OCI-LY1 (cell line): ENCODE measurements around the gene TAS2R16.

Source experiments
- H2AFZ ChIP-seq: fragments of 200-600 bp; sonication (generic), shearing (Covaris generic); 2 replicates; pipeline ENCODE4 v1.6.0; 2014; ENCODE audit warnings: antibody characterized with exemption, mild to moderate bottlenecking, low read length
- H3F3A ChIP-seq: fragments of 200-600 bp; sonication (generic), shearing (Covaris generic); 2 replicates; pipeline ENCODE4 v1.6.0; 2014; ENCODE audit warnings: mild to moderate bottlenecking, antibody characterized with exemption, low read length, moderate library complexity; ENCODE audit not compliant: insufficient read depth
- H3K27ac ChIP-seq: fragments of 200-600 bp; sonication (generic); 2 replicates; pipeline ENCODE4 v1.5.1; 2014; ENCODE audit warnings: low read length, mixed run types, mild to moderate bottlenecking, low read depth; ENCODE audit not compliant: poor library complexity, severe bottlenecking
- H3K27me3 ChIP-seq: fragments of 200-600 bp; sonication (generic); 2 replicates; pipeline ENCODE4 v1.6.0; 2014; ENCODE audit warnings: antibody characterized with exemption, mild to moderate bottlenecking, low read length, moderate library complexity; ENCODE audit not compliant: insufficient read depth
- H3K36me3 ChIP-seq: fragments of 200-600 bp; sonication (generic); 2 replicates; pipeline ENCODE4 v1.6.1; 2014; ENCODE audit warnings: mild to moderate bottlenecking, antibody characterized with exemption, low read length, moderate library complexity, mixed read lengths; ENCODE audit not compliant: insufficient read depth
- H3K4me1 ChIP-seq: fragments of 200-600 bp; sonication (generic); 2 replicates; pipeline ENCODE4 v1.5.1; 2014; ENCODE audit warnings: mild to moderate bottlenecking, low read length, moderate library complexity; ENCODE audit not compliant: insufficient read depth, severe bottlenecking
- H3K4me2 ChIP-seq: fragments of 200-600 bp; sonication (generic), shearing (Covaris generic); 2 replicates; pipeline ENCODE4 v1.6.1; 2014; ENCODE audit warnings: low read length
- H3K4me3 ChIP-seq: fragments of 200-600 bp; sonication (generic); 2 replicates; pipeline ENCODE4 v1.5.1; 2014; ENCODE audit warnings: low read length, low read depth, mild to moderate bottlenecking, mixed read lengths; ENCODE audit not compliant: poor library complexity, severe bottlenecking
- H3K79me2 ChIP-seq: fragments of 200-600 bp; shearing (Covaris generic); 2 replicates; pipeline ENCODE4 v1.6.1; 2016; ENCODE audit warnings: mixed run types, low read length, mixed read lengths; ENCODE audit not compliant: insufficient read depth
- H3K9ac ChIP-seq: fragments of 200-600 bp; sonication (generic), shearing (Covaris generic); 2 replicates; pipeline ENCODE4 v1.6.1; 2014; ENCODE audit warnings: mild to moderate bottlenecking, low read length, mixed read lengths
- H3K9me2 ChIP-seq: fragments of 200-600 bp; sonication (generic), shearing (Covaris generic); 2 replicates; pipeline ENCODE4 v1.6.1; 2014; ENCODE audit warnings: low read depth, mild to moderate bottlenecking, low read length, mixed read lengths
- H3K9me3 ChIP-seq: fragments of 200-600 bp; shearing (Covaris generic); 2 replicates; pipeline ENCODE4 v1.6.1; 2014; ENCODE audit warnings: low read length, mixed read lengths
- H4K20me1 ChIP-seq: fragments of 200-600 bp; sonication (generic), shearing (Covaris generic); 2 replicates; pipeline ENCODE4 v1.6.0; 2016; ENCODE audit warnings: mild to moderate bottlenecking, low read length; ENCODE audit not compliant: insufficient read depth
- EZH2 ChIP-seq: fragments of 200-600 bp; sonication (generic), shearing (Covaris generic); IDR thresholded peaks from 2 replicates; pipeline ENCODE4 v1.8.0; 2017; ENCODE audit warnings: borderline replicate concordance, mixed run types, mild to moderate bottlenecking, antibody characterized with exemption, low read length, moderate library complexity, mixed read lengths
- TF ChIP-seq, protein P1 (sequence below): fragments of 200-600 bp; sonication (generic), shearing (Covaris generic); IDR thresholded peaks from 2 replicates; pipeline ENCODE4 v1.5.1; 2017; ENCODE audit warnings: mild to moderate bottlenecking, antibody characterized with exemption, low read length, moderate library complexity, mixed read lengths

TAS2R16 gene

DNA sequence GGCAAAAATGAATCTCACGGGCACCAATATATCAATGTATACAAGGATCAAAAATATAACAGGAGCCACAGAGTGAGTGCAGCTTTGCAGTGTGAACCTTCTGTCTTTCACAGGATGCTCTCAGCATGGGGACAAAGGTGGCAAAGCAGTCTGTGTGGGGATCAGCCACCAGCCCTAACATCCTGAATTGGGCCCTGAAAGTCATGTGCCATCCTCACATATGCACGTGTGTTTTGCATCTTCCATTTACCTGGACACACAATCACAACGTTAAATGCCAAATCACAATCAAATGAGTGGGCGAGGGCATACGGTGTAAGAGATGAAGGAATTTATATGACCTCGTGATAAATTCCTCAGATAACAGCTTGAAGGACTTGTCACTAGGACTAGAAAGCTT lies 6.5 kb downstream of the TAS2R16 start:
- Histone ChIP-seq H3F3A (no peaks in the 10 kb centered on the region), H3K27me3 (no peaks in the 10 kb centered on the region), H3K9ac (no peak overlapping the region), H2AFZ (no peak overlapping the region), H3K4me3 (no peak overlapping the region), H3K4me2 (no peak overlapping the region), H3K9me2 (no peaks in the 10 kb centered on the region), H3K79me2 (no peaks in the 10 kb centered on the region), H3K27ac (no peak overlapping the region), H4K20me1 (no peaks in the 10 kb centered on the region), H3K36me3 (no peaks in the 10 kb centered on the region), H3K4me1 (no peaks in the 10 kb centered on the region), H3K9me3 (no peaks in the 10 kb centered on the region)
- TF ChIP-seq, protein P1, sequence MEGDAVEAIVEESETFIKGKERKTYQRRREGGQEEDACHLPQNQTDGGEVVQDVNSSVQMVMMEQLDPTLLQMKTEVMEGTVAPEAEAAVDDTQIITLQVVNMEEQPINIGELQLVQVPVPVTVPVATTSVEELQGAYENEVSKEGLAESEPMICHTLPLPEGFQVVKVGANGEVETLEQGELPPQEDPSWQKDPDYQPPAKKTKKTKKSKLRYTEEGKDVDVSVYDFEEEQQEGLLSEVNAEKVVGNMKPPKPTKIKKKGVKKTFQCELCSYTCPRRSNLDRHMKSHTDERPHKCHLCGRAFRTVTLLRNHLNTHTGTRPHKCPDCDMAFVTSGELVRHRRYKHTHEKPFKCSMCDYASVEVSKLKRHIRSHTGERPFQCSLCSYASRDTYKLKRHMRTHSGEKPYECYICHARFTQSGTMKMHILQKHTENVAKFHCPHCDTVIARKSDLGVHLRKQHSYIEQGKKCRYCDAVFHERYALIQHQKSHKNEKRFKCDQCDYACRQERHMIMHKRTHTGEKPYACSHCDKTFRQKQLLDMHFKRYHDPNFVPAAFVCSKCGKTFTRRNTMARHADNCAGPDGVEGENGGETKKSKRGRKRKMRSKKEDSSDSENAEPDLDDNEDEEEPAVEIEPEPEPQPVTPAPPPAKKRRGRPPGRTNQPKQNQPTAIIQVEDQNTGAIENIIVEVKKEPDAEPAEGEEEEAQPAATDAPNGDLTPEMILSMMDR = no peak
- no peak for TF ChIP-seq EZH2

DNA sequence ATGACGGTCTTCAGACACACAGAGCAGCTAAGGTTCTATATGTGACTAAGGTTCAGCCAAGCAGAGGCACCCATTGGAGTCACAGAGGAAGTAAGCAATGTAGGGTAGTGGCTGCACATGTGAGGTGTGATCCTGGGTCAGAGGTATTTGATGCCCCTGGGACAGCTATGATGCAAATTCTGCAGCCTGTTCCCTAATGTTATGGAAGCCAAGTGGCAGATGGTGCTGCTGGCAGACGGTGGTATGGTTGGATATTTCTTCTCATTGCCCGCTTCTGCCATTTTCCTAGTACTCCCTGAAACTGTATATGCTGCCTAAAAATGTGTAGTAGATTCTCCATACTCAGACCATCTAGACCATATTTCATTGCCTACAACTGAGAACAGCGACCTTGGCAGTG lies 7.2 kb downstream of the TAS2R16 start:
- Histone ChIP-seq H3K4me1 (no peaks in the 10 kb centered on the region), H3K27me3 (no peaks in the 10 kb centered on the region), H3K9me3 (no peaks in the 10 kb centered on the region), H3K9ac (no peak overlapping the region), H4K20me1 (no peaks in the 10 kb centered on the region), H3K27ac (no peak overlapping the region), H3K36me3 (no peaks in the 10 kb centered on the region), H2AFZ (no peak overlapping the region), H3K4me3 (no peak overlapping the region), H3K79me2 (no peaks in the 10 kb centered on the region), H3K4me2 (no peak overlapping the region), H3K9me2 (no peaks in the 10 kb centered on the region), H3F3A (no peaks in the 10 kb centered on the region)
- TF ChIP-seq, protein P1 = no peak
- no peak for TF ChIP-seq EZH2

DNA sequence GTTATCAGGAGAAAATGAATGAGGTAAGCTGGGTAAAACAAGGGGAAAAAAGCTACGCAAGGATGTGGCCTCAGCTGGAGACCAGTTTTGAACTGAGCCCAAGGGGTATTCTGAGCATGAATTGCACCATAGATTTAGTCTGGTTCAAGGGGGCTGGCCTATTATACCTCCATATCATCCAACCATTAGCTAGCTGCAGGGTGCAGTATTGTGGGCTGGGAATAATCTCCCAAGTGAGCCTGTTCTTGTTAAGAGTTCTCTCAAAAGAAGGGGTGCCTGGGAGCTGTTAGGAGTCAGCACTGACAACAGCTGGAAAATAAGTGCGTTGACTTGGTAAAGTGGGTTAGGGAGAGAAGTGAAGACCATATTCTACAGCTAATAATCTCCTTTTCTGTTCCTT lies 8.0 kb downstream of the TAS2R16 start:
- no peaks in the 10 kb centered on the region for H3F3A ChIP-seq
- H3K9me2 ChIP-seq = no peaks in the 10 kb centered on the region
- H3K4me3 ChIP-seq = no peak overlapping the region
- TF ChIP-seq EZH2 = no peak
- TF ChIP-seq, protein P1 = no peak
- H3K4me2 ChIP-seq = no peak overlapping the region
- no peaks in the 10 kb centered on the region for H4K20me1 ChIP-seq
- no peak overlapping the region for H2AFZ ChIP-seq
- H3K9ac ChIP-seq = no peak overlapping the region
- H3K36me3 ChIP-seq = no peaks in the 10 kb centered on the region
- no peaks in the 10 kb centered on the region for H3K9me3 ChIP-seq
- no peaks in the 10 kb centered on the region for H3K27me3 ChIP-seq
- H3K27ac ChIP-seq = no peak overlapping the region
- no peaks in the 10 kb centered on the region for H3K79me2 ChIP-seq
- no peaks in the 10 kb centered on the region for H3K4me1 ChIP-seq
